ENCODE measurements around the gene HLF.

The HLF gene

GRCh38 chr17:55278173-55278961, 13.6 kb downstream of the HLF start:
- Histone ChIP-seq H3K4me1 (no peaks in the 10 kb centered on the region), H3K4me3 (no peak overlapping the region), H3K9me3 (replicated peaks in 1 of 11) (no peaks in the 10 kb centered on the region), H3K27ac (no peak overlapping the region), H3K27me3 (no peaks in the 10 kb centered on the region), H4K20me1 (no peaks in the 10 kb centered on the region), H3K4me2 (no peak overlapping the region), H3K36me3 (no peaks in the 10 kb centered on the region), H3K9ac (no peak overlapping the region)
- TF ChIP-seq Cebpa-rat (IDR thresholded peaks at IDR 0.05), result no peak

- TF ChIP-seq Cebpa-rat (IDR thresholded peaks at IDR 0.05), result no peak
- H3K4me1 ChIP-seq, result 0 out of 20 replicates have a peak, but pooled peaks cover 0 to under 1% (median 0%) of the 10 kb centered on the region in 10 experiments
These were observed 14.4 kb downstream of the HLF start for GRCh38 chr17:55279203-55279602.

GRCh38 chr17:55279788-55280187, 15.0 kb downstream of the HLF start:
- TF ChIP-seq Cebpa-rat (IDR thresholded peaks at IDR 0.05), result no peak
- H4K20me1 ChIP-seq, result no peaks in the 10 kb centered on the region
- no peak overlapping the region for H3K4me3 ChIP-seq
- H3K27me3 ChIP-seq, result no peaks in the 10 kb centered on the region
- H3K4me2 ChIP-seq, result no peak overlapping the region
- H3K9ac ChIP-seq, result no peak overlapping the region
- H3K36me3 ChIP-seq, result no peaks in the 10 kb centered on the region
- H3K4me1 ChIP-seq, result 0 out of 20 replicates have a peak, but pooled peaks cover 0 to 4% (median 0%) of the 10 kb centered on the region in 10 experiments
- H3K27ac ChIP-seq, result no peak overlapping the region
- no peaks in the 10 kb centered on the region for H3K9me3 ChIP-seq (replicated peaks in 1 of 11)

More at GRCh38 chr17:55279203-55279602, 14.4 kb downstream of the HLF start:
- H3K36me3 ChIP-seq, result no peaks in the 10 kb centered on the region
- H3K9me3 ChIP-seq (replicated peaks in 1 of 11), result no peaks in the 10 kb centered on the region
- H4K20me1 ChIP-seq, result no peaks in the 10 kb centered on the region
- no peak overlapping the region for H3K9ac ChIP-seq
- no peak overlapping the region for H3K4me2 ChIP-seq
- no peak overlapping the region for H3K4me3 ChIP-seq
- H3K27me3 ChIP-seq, result no peaks in the 10 kb centered on the region
- H3K27ac ChIP-seq, result no peak overlapping the region

GRCh38 chr17:55280212-55280611, 15.5 kb downstream of the HLF start:
- TF ChIP-seq Cebpa-rat (IDR thresholded peaks at IDR 0.05), result no peak
- Histone ChIP-seq H3K4me1 (0 out of 20 replicates have a peak, but pooled peaks cover 0 to 4% (median 0%) of the 10 kb centered on the region in 10 experiments), H3K36me3 (no peaks in the 10 kb centered on the region), H3K4me3 (no peak overlapping the region), H3K4me2 (no peak overlapping the region), H3K27me3 (no peaks in the 10 kb centered on the region), H3K9me3 (replicated peaks in 1 of 11) (no peaks in the 10 kb centered on the region), H3K9ac (no peak overlapping the region), H3K27ac (no peak overlapping the region), H4K20me1 (no peaks in the 10 kb centered on the region)

GRCh38 chr17:55281649-55282378, 17.1 kb downstream of the HLF start:
- H3K9ac ChIP-seq, result no peak overlapping the region
- H3K9me3 ChIP-seq (replicated peaks in 1 of 11), result no peaks in the 10 kb centered on the region
- no peak for TF ChIP-seq Cebpa-rat (IDR thresholded peaks at IDR 0.05)
- no peaks in the 10 kb centered on the region for H4K20me1 ChIP-seq
- no peaks in the 10 kb centered on the region for H3K36me3 ChIP-seq
- no peak overlapping the region for H3K4me3 ChIP-seq
- no peak overlapping the region for H3K4me2 ChIP-seq
- no peaks in the 10 kb centered on the region for H3K27me3 ChIP-seq
- 0 out of 20 replicates have a peak, but pooled peaks cover 0 to 4% (median 0%) of the 10 kb centered on the region in 10 experiments for H3K4me1 ChIP-seq
- no peak overlapping the region for H3K27ac ChIP-seq

GRCh38 chr17:55282379-55282702, 17.6 kb downstream of the HLF start:
- H3K4me3 ChIP-seq, result no peak overlapping the region
- no peaks in the 10 kb centered on the region for H3K36me3 ChIP-seq
- no peaks in the 10 kb centered on the region for H3K27me3 ChIP-seq
- no peak overlapping the region for H3K27ac ChIP-seq
- 0 out of 20 replicates have a peak, but pooled peaks cover 0 to 4% (median 0%) of the 10 kb centered on the region in 10 experiments for H3K4me1 ChIP-seq
- no peak overlapping the region for H3K4me2 ChIP-seq
- no peaks in the 10 kb centered on the region for H3K9me3 ChIP-seq (replicated peaks in 1 of 11)
- no peak for TF ChIP-seq Cebpa-rat (IDR thresholded peaks at IDR 0.05)
- no peaks in the 10 kb centered on the region for H4K20me1 ChIP-seq
- no peak overlapping the region for H3K9ac ChIP-seq

- Histone ChIP-seq H3K4me3 (no peak overlapping the region), H3K9ac (no peak overlapping the region), H3K36me3 (no peaks in the 10 kb centered on the region), H3K4me2 (no peak overlapping the region), H3K4me1 (0 out of 20 replicates have a peak, but pooled peaks cover 0 to 4% (median 0%) of the 10 kb centered on the region in 10 experiments), H4K20me1 (no peaks in the 10 kb centered on the region), H3K27ac (no peak overlapping the region), H3K9me3 (replicated peaks in 1 of 11) (no peaks in the 10 kb centered on the region), H3K27me3 (no peaks in the 10 kb centered on the region)
- TF ChIP-seq Cebpa-rat (IDR thresholded peaks at IDR 0.05), result no peak
These were observed 18.0 kb downstream of the HLF start for GRCh38 chr17:55282741-55283140.

- H3K27ac ChIP-seq, result no peak overlapping the region
- H3K27me3 ChIP-seq, result no peaks in the 10 kb centered on the region
- no peak overlapping the region for H3K9ac ChIP-seq
- H3K4me1 ChIP-seq, result 0 out of 20 replicates have a peak, but pooled peaks cover 0 to 4% (median 0%) of the 10 kb centered on the region in 10 experiments
- H3K4me2 ChIP-seq, result no peak overlapping the region
- no peak for TF ChIP-seq Cebpa-rat (IDR thresholded peaks at IDR 0.05)
- no peaks in the 10 kb centered on the region for H3K36me3 ChIP-seq
- H3K4me3 ChIP-seq, result no peak overlapping the region
- no peaks in the 10 kb centered on the region for H3K9me3 ChIP-seq (replicated peaks in 1 of 11)
- H4K20me1 ChIP-seq, result no peaks in the 10 kb centered on the region
These were observed 18.7 kb downstream of the HLF start for GRCh38 chr17:55283256-55283965.
